ENCODE data around the gene TPK1. TPM values are rescaled to one million over a fixed set of nuclear protein-coding genes. Genes with fewer than 3 reads are reported as not detected.

TPK1 gene
- total and polyA plus RNA-seq, 2 of the 13 experiments (the other 11 are each of a cell fraction or from before 2014, with no cell fraction given), result 1.0 to 1.2 TPM

DNA sequence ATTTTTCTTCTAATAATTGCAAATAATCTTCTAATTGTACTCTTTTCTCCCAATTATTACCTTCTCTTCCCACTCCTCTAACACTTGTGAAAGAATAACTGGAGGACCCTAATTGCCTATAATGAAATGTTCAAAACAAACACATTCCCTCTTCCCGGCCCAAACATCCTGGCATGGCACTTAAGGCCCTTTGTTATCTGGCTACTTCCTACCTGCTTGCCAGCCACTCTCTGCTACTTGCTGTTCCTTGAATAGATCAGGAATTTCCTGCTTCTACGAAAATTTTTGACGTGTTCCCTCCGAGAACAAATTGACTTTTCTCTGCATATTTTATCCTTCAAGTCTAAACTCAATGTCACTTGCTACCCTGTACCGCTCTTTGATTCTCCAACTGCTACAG, 376.2 kb downstream of the TPK1 start (continued):
- TF ChIP-seq ZNF678 (CRISPR knock-in tag; IDR thresholded peaks at IDR 0.05) (no peak), ZNF160 (CRISPR knock-in tag; IDR thresholded peaks at IDR 0.05) (no peak), TARDBP (CRISPR knock-in tag; IDR thresholded peaks at IDR 0.05) (no peak), ZNF17 (CRISPR knock-in tag; IDR thresholded peaks at IDR 0.05) (no peak), ZNF468 (CRISPR knock-in tag; IDR thresholded peaks at IDR 0.05) (no peak), POLR2AphosphoS2 (IDR thresholded peaks at IDR 0.05; ENCODE audit: low read depth, low read length) (no peak)

DNA sequence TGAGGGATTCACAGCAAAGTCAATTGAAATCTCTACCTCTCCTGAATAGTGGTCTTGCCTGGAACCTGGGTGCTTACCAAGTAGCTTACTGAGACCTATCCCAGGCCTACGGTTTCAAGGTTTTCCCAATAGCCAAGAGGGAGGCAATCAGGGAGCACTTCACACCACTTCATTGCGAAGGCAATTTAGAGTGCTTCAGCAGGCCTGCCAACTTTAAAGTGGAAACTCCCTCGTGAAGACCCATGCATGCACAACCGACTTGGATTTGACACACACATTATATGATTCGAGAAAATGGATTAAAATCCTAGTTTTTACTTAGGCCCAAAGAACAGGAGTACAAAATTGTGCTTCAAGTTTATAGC, 380.8 kb downstream of the TPK1 start:
- WGBS (ENCODE audit: low lambda C conversion rate), result 0% methylated on average over 4 of the region's 5 CpGs
- ChIA-PET CTCF (ENCODE audit: low intra/inter-chr PET ratio, low total read pairs) (no interaction called here), POLR2A (no interaction called here)
- Histone ChIP-seq H3K4me1 (ENCODE audit: insufficient read depth, low read length) (no peaks in the 10 kb centered on the region), H3K4me3 (replicated peaks in 1 of 3; ENCODE audit: insufficient read depth in 1 of 3, low read depth in 2 of 3, low read length in 3 of 3) (no peak overlapping the region), H3K9ac (ENCODE audit: insufficient read depth, low read depth, low read length) (no peak overlapping the region), H3K27ac (ENCODE audit: extremely low read length, insufficient read depth, low read length) (no peak overlapping the region), H3K9me3 (ENCODE audit: low read length) (peaks cover 4% of the 10 kb centered on the region), H3K36me3 (replicated peaks in 1 of 2; ENCODE audit: control insufficient read depth in 1 of 2, insufficient read depth in 2 of 2, low read length in 2 of 2) (no peaks in the 10 kb centered on the region), H4K20me1 (ENCODE audit: insufficient read depth, low read length) (no peaks in the 10 kb centered on the region), H3K79me2 (ENCODE audit: insufficient read depth, low read length) (no peaks in the 10 kb centered on the region), H2AFZ (ENCODE audit: low read length) (no peak overlapping the region), H3K27me3 (ENCODE audit: control insufficient read depth in 1 of 2, insufficient read depth in 2 of 2, low read length in 2 of 2) (no peaks in the 10 kb centered on the region), H3K4me2 (ENCODE audit: low read depth, low read length) (no peak overlapping the region)
- no peak for FAIRE-seq
- no peak for DNase-seq (ENCODE audit: low spot score)
- in situ Hi-C loops (cut with HindIII; ENCODE audit: extremely low pct_ligation_motif_present, low pct_unique_long_range_greater_than_20kb), result no loop called here
- ATAC-seq, result no peak
- no TSS peak for BruUV-seq (replicated peaks)
- intact Hi-C loops (cut with micrococcal nuclease; ENCODE audit: unreplicated experiment), result no loop called here
- TF ChIP-seq, protein P1, sequence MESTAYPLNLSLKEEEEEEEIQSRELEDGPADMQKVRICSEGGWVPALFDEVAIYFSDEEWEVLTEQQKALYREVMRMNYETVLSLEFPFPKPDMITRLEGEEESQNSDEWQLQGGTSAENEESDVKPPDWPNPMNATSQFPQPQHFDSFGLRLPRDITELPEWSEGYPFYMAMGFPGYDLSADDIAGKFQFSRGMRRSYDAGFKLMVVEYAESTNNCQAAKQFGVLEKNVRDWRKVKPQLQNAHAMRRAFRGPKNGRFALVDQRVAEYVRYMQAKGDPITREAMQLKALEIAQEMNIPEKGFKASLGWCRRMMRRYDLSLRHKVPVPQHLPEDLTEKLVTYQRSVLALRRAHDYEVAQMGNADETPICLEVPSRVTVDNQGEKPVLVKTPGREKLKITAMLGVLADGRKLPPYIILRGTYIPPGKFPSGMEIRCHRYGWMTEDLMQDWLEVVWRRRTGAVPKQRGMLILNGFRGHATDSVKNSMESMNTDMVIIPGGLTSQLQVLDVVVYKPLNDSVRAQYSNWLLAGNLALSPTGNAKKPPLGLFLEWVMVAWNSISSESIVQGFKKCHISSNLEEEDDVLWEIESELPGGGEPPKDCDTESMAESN (CRISPR knock-in tag; conservative IDR thresholded peaks at IDR 0.05), result no peak
- TF ChIP-seq HNRNPUL1 (IDR thresholded peaks at IDR 0.05; ENCODE audit: low read depth, low read length) (no peak), RBM22 (optimal IDR thresholded peaks at IDR 0.05; ENCODE audit: low read length) (no peak), CEBPB (IDR thresholded peaks at IDR 0.05; ENCODE audit: borderline replicate concordance, low read depth, low read length) (no peak), GATAD1 (CRISPR knock-in tag; IDR thresholded peaks at IDR 0.05) (no peak), ZNF224 (CRISPR knock-in tag; IDR thresholded peaks at IDR 0.05) (no peak), JUND (CRISPR knock-in tag; IDR thresholded peaks at IDR 0.05) (no peak), ZNF460 (CRISPR knock-in tag; IDR thresholded peaks at IDR 0.05; ENCODE audit: borderline replicate concordance) (no peak)
- TF ChIP-seq, protein P2, sequence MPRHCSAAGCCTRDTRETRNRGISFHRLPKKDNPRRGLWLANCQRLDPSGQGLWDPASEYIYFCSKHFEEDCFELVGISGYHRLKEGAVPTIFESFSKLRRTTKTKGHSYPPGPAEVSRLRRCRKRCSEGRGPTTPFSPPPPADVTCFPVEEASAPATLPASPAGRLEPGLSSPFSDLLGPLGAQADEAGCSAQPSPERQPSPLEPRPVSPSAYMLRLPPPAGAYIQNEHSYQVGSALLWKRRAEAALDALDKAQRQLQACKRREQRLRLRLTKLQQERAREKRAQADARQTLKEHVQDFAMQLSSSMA (CRISPR knock-in tag; IDR thresholded peaks at IDR 0.05), result no peak
- TF ChIP-seq, protein P3, sequence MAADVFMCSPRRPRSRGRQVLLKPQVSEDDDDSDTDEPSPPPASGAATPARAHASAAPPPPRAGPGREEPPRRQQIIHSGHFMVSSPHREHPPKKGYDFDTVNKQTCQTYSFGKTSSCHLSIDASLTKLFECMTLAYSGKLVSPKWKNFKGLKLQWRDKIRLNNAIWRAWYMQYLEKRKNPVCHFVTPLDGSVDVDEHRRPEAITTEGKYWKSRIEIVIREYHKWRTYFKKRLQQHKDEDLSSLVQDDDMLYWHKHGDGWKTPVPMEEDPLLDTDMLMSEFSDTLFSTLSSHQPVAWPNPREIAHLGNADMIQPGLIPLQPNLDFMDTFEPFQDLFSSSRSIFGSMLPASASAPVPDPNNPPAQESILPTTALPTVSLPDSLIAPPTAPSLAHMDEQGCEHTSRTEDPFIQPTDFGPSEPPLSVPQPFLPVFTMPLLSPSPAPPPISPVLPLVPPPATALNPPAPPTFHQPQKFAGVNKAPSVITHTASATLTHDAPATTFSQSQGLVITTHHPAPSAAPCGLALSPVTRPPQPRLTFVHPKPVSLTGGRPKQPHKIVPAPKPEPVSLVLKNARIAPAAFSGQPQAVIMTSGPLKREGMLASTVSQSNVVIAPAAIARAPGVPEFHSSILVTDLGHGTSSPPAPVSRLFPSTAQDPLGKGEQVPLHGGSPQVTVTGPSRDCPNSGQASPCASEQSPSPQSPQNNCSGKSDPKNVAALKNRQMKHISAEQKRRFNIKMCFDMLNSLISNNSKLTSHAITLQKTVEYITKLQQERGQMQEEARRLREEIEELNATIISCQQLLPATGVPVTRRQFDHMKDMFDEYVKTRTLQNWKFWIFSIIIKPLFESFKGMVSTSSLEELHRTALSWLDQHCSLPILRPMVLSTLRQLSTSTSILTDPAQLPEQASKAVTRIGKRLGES (CRISPR knock-in tag; IDR thresholded peaks at IDR 0.05; ENCODE audit: borderline replicate concordance), result no peak
- TF ChIP-seq, protein P4, sequence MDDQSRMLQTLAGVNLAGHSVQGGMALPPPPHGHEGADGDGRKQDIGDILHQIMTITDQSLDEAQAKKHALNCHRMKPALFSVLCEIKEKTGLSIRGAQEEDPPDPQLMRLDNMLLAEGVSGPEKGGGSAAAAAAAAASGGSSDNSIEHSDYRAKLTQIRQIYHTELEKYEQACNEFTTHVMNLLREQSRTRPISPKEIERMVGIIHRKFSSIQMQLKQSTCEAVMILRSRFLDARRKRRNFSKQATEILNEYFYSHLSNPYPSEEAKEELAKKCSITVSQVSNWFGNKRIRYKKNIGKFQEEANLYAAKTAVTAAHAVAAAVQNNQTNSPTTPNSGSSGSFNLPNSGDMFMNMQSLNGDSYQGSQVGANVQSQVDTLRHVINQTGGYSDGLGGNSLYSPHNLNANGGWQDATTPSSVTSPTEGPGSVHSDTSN (CRISPR knock-in tag; IDR thresholded peaks at IDR 0.05; ENCODE audit: borderline replicate concordance), result no peak

All from HepG2 (cell line).